NCI-H748 treated with DMSO at 0.1 percent for 48 hours (cell line): ENCODE data around the gene DAD1.
"Not testable (repeated sequence)": the region's sequence is repeated elsewhere in the genome, so short reads cannot be mapped to it uniquely, and the experiment has no call there.

Source experiments
- DNase-seq: peaks from one replicate; lab custom pipeline; 2025; lab: John Stamatoyannopoulos, UW

Gene DAD1

GRCh38 chr14:22598896-22599244, 9.8 kb upstream of the DAD1 start:
- DNase-seq = peak; percentile 17

GRCh38 chr14:22598099-22598895, 9.3 kb upstream of the DAD1 start, which contains the start of gene ABHD4:
ABHD4 (plus strand) TSS chr14:22598300; CDS start chr14:22598307, 7 bp downstream.
- DNase-seq = no peak

DNA sequence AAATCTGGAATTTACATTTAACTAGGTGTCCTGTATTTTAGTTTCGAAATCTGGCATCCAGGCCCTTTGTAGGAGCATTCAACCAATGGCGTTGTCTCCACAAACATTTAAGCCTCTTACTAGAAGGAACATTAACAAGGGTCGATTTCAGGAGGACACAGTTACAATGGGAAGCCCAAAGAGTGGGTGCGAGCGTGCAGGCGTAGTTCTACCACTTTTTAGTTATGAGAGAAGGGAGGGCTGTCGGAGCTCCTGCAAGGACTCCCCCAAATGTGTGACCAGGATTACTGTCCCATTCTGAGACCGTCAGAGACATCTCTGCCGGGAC, 8.7 kb upstream of the DAD1 start:
- DNase-seq = no peak

DNA sequence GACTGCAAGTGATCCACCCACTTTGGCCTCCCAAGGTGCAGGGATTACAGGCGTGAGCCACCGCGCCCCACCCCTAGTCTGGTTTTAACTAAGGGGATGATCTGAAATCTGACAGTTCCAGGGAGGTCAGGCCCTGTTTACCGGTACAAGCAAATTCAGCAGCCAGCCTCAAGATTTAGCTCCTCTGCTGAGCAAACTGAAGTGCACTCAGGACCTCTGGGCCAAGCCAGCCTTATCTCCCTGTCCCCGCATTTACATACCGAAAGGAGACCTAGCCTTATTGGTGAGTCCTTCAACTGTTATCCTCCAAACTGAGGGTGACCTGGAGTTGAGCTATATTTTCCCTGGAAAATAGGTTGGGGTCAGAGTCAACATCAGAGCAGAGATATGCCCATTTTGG, 8.2 kb upstream of the DAD1 start:
- no peak for DNase-seq

GRCh38 chr14:22596354-22596879, 7.4 kb upstream of the DAD1 start:
- no peak for DNase-seq

DNA sequence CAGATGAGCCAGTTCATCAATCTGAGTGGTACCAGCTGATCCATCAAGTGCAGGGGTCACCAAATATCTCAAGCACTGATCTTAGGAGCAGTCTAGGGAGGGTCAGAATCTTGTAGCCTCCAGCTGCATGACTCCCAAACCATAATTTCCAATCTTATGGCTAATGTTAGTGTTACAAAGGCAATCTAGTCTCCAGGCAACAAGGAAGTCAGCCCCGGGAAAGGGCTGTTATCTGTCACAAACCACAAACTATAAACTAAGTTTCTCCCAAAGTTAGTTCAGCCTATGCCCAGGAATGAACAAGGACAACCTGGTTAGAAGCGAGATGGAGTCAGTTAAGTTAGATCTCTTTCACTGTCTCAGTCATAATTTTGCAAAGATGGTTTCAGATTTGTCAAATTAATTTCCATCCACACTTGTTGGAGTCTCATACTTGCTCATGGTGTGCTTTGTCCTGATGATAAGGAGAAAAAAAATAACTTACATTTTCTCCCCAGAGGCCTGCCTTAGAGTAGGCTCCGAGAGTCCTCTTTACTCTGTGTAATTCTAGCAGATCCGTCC, 5.2 kb upstream of the DAD1 start:
- DNase-seq = no peak

DNA sequence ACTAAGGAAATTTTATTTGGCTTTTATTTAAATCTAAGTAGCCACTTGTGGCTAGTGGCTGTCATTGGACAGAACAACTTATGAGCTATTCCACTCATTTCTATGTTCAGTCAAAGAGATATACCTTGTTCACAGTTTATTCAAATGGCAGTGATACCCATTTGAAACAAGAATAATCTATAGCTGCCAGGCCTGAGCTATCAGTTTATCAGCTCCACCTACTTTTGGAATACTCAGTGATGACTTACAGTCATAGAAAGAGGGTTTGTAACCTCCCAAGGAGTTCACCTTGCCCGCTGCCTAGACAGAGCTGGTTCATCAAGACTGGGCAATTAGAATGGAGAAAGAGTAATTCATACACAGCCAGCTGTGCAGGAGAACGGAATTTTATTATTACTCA, 4.6 kb upstream of the DAD1 start:
- no peak for DNase-seq

DNA sequence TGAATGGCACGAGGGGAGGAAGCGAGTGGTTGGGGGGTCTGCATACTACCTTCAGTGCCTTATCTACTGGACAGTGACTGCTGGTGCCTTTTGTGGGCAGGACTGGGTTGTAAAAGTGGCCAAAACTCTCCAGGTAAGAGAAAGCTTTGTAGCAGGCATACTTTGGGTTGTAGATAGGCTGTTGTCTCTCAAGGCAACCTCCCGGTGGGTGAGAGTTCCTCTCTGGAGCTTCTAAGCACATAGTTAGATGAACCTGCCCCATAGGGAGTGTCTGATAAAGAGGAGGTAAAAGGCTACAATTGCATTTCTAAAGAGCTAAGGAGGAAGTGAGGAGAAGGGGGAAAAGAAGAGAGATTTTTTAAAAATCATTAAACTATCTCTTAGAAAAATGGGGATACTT, 4.2 kb upstream of the DAD1 start:
- DNase-seq = no peak

DNA sequence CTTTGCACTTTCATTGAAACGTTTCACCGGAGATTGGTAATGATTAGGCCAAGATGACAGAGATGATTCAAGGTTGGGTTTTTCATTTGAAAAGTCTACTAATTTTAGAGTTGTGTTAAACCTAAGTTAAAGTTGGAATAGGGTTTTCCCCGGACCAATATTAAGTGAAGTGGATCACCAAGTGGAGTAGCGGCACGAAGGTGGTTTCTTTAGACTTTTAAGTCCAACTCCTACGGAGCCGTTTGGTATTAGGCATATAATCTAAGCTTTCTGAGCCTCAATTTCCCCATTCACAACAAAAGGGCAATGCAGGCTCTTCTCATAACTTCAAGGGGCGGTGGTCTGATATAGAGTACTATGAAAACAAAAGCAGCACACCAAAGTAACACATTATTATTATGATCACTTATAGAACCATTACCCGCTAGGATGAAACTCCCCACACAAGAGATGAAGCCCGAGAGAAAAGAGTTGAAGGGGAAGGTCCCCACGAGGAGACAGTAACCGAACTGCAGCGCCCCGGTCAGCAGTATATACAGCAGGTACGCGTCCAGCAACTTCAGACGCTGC, 413 bp downstream of the DAD1 start:
- DNase-seq = no peak

DNA sequence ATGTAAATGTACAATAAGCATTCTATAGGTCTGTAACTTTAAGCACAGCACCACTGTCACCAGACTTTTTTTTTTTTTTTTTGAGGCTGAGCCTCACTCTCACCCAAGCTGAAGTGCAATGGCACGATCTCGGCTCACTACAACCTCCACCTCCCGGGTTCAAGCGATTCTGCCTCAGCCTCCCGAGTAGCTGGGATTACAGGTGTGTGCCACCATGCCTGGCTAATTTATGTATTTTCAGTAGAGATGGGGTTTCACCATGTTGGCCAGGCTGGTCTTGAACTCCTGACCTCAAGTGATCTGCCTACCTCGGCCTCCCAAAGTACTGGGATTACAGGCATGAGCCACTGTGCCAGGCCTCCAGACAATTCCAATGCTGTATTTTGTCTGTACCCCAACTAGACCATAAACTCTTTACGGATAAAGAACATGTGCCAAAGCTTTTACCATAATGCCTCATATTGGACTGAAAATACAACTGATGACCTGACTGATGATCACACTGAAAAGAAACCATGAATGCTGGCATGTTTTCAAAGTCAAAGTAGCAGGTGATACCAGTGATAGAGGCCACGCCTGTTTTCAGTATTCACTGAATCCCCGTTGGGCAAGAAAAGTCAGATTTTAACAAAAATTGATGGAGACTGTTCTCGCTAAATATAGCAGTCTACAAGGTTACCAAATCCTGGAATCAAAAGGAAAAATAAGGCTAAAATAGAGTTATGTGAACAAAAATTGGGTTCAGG, 1.2 kb downstream of the DAD1 start:
- not testable (repeated sequence) for DNase-seq

- no peak for DNase-seq
Measured at GRCh38 chr14:22587247-22587646, 1.8 kb downstream of the DAD1 start.

DNA sequence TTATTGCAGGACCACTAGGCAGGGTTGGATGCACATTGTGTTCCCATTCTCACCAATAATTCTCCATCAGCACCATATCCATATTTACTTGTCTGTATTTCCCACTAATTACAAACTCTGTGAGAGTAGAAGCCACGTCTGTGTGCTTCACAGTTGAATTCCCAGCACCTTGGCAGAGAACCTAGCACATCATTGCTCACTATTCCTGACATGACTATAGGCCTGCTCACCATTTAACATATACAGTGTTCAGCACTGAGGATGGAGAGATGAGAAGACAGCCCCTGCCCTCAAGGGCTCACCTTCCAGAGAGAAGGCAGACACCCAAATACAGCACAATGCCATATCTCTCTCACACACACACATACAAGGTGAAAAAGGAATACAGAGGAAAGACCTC, 5.0 kb downstream of the DAD1 start:
- no peak for DNase-seq

DNA sequence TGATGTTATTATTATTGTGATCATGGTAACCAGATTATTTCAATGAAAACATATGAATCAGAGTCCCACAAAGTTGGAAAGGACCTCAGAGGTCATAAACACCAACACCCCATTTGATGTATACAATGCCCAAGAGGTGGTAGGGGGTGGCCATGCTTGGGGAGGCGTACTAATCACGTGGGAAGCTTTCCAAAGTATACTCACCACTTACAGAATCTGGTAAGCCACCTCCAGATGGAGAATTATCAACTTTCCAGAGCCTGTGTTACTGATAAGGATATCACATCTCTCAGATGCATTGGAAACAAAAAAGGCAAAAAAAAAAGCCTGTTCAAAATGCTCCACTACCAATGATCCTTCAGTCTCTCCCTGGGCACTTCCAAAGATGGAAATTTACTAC, 8.4 kb downstream of the DAD1 start:
- no peak for DNase-seq

DNA sequence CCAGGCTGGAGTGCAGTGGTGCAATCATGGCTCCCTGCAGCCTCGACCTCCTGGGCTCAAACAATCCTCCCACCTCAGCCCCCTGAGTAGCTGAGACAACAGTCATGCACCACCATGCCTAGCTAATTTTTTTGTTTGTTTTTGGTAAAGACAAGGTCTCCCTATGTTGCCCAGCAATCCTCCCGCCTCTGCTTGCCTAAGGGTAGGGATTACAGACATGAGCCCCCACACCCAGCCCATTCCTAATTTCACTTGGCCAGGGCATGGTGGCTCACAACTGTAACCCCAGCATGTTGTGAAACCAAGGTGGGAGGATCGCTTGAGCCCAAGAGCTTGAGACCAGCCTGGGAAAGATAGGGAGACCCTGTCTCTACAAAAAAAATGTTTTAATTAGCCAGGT, 9.1 kb downstream of the DAD1 start:
- no peak for DNase-seq

DNA sequence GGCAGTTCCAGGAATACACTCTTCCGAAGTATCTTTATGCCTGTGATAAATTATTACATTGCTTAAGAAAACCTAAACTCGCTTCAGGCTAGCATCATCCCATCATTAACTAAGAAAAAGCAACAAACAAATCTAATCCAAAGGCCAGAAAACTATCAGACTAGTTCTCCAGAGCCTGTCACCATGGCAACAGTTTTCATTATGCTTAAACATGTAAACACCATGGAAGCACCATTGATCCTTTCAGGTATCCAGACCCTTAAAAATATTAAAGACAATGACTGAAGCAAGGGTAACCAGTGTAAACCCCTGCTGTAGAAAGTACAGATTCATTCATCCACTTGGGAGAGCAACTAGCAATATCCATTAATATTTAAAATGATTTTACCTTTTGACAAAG, 9.8 kb downstream of the DAD1 start:
- DNase-seq = no peak

DNA sequence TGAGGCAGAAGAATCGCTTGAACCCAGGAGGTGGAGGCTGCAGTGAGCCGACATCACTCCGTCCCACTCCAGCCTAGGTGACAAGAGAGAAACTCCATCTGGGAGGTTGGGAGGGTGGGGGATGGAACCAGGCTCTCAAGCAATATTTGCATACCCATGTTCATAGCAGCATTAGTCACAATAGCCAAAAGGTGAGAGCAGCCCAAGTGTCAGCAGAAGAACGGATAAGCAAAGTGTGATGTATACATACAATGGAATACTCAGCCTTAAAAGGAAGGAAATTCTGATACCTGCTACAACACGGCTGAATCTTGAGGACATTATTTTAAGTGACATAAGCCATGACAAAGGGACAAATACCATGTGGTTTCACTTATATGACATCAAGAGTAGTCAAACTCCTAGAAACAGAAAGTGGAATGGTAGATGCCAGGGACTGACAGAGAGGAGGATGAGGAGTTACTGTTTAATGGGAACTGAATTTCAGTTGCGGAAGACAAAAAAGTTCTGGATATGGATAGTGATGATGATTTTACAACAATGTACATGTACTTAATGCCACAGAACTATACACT, 11.6 kb downstream of the DAD1 start:
- no peak for DNase-seq

DNA sequence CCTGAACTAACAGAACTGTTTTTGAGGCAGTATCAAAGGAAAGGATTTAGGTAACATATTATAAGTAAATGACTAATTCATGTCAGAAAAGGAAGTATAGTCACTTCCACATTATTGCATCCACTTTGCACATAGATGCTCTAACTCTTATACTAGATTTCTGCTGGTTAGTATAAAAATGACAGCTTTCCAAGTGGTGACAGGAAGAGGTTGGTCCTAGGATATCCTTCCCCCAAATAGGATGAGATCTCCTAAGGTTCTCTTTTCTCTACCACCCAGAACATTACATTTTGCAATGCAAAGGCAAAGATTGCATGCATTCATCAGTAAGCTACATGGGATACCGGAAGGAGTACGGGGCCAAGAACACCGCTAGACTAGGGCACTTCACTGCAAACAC, 15.2 kb downstream of the DAD1 start:
- no peak for DNase-seq

- DNase-seq = no peak
Measured at GRCh38 chr14:22572562-22573058, 16.4 kb downstream of the DAD1 start.

- DNase-seq = peak; percentile 62
Measured at GRCh38 chr14:22570132-22570949, 18.7 kb downstream of the DAD1 start.

GRCh38 chr14:22569737-22570131, 19.3 kb downstream of the DAD1 start:
- DNase-seq = no peak

DNA sequence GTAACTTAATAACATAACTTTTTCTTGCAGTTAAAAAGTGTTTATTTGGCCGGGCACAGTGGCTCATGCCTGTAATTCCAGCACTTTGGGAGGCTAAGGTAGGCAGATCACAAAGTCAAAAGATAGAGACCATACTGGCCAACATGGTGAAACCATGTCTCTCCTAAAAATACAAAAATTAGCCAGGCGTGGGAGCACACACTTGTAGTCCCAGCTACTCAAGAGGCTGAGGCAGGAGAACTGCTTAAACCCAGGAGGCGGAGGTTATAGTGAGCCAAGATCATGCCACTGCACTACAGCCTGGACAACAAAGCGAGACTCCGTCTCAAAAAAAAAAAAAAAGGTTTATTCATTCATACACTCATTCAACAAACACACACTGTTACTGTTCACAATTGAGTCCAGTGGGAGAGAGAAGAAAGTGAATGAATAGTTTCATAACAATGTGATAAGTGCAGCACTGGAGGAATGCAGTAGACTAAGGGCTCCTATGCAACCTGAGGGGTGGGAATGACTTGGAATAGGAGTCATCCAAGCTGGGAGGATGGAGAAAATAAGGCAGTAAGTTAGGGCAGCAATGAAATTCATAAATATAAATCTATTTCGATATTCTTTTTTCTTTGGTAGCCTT, 19.8 kb downstream of the DAD1 start:
- DNase-seq = no peak
